CD4-positive, alpha-beta T cell treated with Interleukin-21 for 1 hour (primary cell): ENCODE data around the gene RNF224.
A peak's percentile ranks its signal among the peaks of the same experiment; 100 is the strongest.
"Not testable (repeated sequence)": the region's sequence is repeated elsewhere in the genome, so short reads cannot be mapped to it uniquely, and the experiment has no call there.

Experiments used
- DNase-seq: peaks from one replicate; pipeline ENCODE4 v3.0.0-alpha.2; 2020

RNF224 gene

DNA sequence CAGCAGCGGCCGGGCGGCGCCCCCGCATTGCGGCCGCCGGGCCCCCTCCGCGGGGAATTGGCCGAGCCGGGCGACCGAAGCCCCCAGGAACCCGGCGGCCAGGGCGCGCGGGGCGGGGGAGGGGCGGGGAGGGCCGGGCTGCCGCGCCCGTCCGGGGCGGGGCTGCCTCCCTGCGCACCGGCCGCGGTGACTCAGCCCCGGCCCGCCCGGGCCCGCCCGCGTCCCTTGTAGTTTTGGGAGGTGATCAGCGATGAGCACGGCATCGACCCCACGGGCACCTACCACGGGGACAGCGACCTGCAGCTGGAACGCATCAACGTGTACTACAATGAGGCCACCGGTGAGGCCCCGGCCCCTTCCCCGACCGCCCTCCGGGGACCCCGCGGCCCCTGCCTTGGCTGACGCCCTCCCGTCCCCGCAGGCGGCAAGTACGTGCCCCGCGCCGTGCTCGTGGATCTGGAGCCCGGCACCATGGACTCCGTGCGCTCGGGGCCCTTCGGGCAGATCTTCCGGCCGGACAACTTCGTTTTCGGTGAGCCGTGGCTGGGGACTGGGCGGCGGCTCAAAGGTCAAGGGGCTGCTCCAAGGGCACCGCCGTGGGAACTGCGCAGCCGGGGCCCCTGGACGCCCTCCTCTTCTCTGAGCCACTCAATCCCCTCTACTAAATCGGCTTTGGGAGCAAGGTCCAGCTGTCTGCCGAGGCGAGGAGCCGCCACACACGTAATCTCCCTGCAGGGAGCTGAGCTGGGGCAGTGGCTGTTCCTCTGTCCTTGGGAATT lies 14.4 kb downstream of the RNF224 start:
- DNase-seq = peak; percentile 65

DNA sequence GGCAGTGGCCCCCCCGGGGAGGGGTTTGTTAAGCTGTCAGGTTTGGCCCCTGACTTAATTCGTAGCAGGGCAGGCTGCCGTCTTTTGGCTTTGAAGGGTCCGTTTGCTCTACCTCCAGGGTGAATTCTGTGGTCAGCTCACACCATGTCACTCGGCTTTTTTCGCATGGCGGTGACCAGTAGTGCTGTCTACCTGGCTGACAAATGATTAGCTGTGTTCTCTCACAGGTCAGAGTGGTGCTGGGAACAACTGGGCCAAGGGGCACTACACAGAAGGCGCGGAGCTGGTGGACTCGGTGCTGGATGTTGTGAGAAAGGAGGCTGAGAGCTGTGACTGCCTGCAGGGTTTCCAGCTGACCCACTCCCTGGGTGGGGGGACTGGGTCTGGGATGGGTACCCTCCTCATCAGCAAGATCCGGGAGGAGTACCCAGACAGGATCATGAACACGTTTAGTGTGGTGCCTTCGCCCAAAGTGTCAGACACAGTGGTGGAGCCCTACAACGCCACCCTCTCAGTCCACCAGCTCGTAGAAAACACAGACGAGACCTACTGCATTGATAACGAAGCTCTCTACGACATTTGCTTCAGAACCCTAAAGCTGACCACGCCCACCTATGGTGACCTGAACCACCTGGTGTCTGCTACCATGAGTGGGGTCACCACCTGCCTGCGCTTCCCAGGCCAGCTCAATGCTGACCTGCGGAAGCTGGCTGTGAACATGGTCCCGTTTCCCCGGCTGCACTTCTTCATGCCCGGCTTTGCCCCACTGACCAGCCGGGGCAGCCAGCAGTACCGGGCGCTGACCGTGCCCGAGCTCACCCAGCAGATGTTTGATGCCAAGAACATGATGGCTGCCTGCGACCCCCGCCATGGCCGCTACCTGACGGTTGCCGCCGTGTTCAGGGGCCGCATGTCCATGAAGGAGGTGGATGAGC lies 15.2 kb downstream of the RNF224 start:
- DNase-seq = no peak

DNA sequence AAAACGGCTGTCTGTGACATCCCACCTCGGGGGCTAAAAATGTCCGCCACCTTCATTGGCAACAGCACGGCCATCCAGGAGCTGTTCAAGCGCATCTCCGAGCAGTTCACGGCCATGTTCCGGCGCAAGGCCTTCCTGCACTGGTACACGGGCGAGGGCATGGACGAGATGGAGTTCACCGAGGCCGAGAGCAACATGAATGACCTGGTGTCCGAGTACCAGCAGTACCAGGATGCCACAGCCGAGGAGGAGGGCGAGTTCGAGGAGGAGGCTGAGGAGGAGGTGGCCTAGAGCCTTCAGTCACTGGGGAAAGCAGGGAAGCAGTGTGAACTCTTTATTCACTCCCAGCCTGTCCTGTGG lies 15.9 kb downstream of the RNF224 start:
- DNase-seq = not testable (repeated sequence)

DNA sequence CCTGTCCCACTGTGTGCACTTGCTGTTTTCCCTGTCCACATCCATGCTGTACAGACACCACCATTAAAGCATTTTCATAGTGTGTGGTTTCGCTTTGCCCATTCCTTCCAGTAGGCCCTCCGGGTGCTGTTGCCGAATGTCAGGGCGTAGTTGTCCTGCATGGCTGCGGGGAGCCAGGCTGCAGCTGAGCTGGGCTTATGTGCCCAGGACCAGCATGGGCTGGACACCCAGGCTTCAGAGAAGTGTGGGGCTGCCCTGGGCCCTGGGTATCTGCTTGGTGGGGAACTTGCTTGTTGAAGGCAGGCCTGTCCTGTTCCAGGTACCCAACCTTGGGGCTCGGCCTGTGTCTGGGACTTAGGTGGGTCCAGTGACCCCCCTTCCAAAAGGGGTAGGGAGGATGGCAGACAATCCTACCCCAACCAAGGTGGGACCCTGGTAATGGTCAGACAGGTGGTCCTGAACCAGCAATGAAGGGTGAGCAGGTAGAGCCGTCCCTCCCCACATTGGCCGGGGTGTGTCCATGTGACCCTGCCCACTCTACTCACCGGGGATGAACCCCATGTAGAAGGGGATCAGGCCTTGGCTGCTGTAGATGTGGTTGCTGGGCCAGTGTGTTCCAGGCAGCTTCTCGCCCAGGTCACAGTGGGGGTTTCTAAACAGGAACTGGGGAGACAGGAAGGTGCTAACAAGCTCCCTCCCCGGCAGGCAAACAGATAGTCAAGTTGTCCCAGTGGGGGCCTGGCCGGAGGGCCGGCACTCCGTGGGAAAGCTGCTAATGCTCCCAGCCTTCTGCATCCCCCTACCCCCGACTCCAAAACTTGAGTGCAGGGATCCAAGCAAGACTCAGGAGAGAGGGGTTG lies 16.6 kb downstream of the RNF224 start:
- DNase-seq = no peak

DNA sequence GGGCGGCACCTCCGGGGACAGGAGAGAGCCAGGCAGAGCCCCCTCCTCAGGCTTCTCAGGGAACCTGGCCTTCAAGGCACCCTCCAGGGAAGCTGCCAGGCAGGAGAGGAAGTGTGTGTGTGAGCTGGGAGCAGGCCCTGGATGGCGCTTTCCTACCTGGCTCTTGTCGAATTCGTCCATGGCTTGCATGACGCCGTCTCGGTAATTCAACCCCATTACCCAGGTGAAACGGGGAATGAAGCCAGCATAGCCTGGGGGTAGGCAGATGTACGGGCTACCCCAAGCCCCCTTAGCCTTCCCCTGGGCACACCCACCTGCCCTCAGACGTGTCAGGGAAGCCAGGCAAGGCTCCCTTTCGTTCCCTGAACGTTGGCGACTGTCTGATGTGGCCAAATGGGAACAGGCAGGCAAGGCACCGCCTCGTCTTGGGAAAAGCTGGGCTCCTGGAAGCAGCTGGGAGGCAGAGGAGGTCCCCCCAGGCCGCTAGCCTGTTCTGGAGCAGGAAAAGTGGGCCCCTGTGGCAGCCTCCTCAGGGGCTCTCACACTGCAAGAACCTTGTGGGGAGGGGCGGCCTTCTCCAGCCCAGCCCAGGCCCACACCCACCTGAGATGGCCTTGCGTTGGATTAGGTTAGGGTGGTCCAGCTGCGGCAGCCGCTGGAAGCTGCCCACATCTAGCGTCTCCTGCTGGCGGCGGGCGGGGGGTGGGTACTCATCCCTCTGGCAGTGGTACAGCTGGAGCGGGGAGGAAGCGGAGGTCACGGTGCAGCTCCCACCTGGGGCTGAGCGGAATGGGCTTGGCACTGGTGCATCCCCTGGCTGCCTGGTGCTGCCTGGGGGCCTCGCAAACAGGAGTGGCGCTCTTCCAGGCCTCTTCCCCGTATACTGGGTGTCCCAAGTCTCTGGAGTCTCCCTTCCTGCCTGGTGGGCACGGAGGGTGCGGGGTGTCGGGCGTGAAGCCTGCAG lies 17.5 kb downstream of the RNF224 start:
- no peak for DNase-seq

DNA sequence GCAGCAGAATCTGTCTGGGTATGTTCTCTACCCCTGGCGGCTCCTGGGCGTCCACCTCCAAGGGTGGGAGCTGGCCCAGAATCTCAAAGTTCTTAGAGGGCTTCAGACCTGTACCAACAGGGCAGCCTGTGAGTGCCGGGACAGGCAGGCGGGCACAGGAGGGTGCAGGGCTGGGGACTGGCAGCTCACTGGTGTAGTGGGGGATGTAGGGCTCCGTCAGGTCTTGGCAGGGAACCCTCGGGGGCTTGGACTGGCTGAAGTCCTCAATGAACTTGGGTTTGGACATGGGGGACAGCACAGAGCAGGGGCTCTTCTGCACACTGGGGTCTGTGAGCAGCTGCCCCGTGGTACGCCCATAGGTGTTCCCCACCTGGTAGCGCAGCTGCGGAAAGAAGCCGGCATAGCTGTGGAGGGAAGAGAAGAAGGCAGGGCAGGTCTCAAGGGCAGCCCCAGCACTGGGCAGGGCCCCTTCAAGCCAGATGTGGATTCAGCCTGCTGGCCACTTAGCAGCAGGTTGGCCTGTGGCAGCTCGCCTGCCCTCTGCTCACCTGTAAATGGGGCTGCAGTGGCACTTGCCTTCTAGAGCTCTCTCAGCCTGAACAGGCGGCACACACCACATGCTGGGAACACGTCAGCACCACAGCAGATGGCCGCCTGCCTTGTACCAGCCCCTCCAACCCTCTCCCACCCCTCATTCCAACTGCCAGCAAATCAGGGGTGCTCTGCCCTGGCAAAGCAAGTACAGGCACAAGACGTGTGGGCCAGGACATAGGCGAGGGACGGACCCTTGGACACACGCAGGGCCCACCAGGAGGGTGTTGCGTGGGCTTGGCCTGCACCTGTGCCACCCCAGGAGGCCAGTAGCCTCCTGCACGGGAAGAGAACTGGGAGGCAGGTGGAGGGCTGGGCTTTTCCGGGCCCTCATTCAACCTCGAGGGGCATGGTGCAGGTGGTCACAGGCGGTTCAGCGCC lies 18.4 kb downstream of the RNF224 start:
- no peak for DNase-seq

DNA sequence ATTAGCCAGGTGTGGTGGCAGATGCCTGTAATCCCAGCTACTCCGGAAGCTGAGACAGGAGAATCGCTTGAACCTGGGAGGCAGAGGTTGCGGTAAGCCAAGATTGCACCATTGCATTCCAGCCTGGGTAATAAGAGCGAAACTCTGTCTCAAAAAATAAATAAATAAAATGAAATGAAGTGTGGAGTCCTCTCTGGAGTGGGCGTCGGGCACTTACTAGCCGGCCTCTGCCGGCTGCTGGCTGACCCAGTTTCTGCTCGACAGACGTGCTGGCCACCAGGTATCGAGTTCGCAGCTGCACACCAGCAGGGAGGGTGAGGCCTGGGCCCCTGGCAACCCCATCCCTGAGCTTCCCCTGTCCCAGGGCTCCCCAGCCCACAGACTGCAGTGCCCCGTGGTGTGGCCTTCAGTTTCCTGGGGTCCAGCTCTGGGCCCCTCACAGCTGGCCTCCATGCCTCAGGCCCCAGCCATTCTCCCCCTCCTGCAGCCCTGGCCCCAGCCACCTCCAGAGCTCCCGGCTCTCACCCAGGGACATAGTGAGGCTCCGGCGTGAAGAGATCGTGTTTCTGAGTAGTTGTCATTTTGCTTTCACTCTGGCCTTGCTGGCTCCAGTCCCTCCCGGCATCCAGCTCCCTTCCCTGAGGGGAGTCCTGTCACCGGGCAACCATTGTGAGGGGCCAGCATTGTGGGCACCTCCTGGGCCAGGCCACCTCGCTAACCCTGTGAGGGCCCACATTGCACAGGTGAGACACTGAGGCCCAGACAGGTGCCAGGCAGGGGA lies 20.0 kb downstream of the RNF224 start:
- DNase-seq = no peak

DNA sequence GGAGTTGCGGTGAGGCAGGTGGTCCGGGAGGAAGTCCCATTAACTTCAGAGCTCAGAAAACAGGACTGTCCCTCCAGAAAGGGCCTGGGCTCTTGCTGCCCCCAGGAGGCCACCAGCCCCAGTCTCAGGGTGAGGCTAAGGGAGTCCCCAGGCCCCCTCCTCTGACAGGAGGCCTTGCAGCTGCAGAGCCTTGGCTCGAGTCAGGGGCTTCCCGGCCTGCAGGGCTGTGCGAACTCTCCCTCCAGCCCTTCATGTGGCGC lies 20.5 kb downstream of the RNF224 start:
- no peak for DNase-seq

DNA sequence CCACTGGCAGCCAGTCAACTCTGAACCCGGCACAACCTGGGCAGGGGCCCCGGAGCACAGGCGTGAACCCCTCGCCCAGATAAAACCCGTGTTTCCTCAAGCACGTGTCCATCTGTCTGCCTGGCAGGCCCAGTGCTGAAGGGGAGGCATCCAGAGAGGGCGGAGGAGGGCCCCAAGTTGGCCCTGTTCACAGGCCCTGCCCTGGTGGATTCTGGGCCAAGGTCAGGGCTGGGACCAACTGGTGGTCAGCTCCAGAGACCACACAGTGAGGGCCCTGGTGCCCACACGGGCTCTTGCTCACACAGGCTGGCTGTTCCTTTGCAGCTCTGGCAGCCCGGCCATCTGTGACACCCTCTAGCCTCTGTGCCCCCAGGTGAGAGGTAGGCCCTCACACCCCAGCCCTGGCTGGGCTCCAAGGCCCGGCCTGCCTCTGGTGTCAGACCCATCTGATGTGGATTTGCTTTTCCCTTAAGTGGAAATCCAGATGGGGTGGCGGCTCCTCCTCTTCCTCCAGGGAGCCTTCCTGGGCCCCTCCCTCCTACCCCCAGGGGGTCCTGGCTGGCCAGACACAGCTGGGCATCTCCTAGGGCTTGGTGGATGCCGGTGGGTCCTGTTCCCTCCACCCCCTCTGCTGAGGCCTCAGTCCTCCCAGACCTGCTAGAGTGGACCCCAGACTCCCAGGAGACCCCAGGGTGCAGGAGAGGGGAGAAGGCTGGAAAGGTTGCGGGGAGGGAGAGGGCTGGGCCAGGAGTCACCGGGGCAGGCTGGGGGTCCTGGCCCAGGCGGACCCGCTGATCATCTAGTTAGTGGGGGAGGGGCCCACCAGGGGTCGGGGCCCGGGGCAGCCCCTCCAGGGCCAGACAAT lies 23.3 kb downstream of the RNF224 start:
- DNase-seq = no peak

DNA sequence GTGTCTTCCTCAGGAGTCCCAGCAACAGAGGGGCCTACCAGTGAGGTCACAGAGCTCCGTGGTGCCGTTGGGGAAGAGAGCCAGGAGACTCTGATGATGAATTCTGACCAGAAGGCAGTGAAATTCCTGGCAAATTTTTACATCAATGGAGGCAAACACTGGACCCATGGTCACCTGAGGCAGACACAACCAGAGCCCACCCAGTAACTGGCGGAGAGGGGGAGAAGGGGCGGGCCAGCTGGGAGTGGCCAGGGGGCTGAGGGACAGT lies 23.8 kb downstream of the RNF224 start, which contains the start of gene STPG3:
STPG3 (plus strand) TSS at position 93 of the 268 bp plus-strand sequence; CDS start at position 94, 1 bp downstream.
- no peak for DNase-seq

DNA sequence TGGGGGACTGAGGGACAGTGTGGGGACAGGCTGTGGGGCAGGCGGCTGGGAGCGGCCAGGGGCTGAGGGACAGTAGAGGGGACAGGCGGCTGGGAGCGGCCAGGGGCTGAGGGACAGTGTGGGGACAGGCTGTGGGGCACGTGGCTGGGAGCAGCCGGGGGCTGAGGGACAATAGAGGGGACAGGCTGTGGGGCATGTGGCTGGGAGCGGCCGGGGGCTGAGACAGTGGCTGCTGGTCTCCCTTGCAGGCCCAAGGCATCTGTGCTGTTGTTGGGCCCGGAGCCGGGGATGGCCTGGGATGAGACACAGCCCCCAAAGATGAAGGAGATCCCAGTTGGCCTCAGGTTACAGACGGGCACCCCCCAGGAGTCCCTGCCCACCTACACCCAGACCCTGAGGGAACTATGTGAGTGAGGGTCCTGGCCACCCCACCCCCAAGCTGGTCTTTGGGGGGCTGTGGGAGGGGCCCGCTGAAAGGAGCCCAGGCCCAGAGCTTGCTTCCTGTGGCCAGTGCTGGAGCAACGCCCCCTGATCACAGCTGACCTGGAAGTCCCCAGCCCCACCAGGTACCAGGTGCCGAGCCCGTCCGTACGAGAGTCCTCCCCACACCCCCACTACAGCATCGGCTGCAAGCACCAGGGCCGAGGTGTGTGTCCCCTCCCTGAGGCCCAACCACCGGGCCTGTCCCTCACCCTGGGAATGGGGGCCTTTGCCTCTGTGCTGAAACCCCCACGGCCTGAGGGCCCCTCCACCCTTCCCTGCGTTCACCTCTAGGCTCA lies 24.4 kb downstream of the RNF224 start:
- DNase-seq = no peak

DNA sequence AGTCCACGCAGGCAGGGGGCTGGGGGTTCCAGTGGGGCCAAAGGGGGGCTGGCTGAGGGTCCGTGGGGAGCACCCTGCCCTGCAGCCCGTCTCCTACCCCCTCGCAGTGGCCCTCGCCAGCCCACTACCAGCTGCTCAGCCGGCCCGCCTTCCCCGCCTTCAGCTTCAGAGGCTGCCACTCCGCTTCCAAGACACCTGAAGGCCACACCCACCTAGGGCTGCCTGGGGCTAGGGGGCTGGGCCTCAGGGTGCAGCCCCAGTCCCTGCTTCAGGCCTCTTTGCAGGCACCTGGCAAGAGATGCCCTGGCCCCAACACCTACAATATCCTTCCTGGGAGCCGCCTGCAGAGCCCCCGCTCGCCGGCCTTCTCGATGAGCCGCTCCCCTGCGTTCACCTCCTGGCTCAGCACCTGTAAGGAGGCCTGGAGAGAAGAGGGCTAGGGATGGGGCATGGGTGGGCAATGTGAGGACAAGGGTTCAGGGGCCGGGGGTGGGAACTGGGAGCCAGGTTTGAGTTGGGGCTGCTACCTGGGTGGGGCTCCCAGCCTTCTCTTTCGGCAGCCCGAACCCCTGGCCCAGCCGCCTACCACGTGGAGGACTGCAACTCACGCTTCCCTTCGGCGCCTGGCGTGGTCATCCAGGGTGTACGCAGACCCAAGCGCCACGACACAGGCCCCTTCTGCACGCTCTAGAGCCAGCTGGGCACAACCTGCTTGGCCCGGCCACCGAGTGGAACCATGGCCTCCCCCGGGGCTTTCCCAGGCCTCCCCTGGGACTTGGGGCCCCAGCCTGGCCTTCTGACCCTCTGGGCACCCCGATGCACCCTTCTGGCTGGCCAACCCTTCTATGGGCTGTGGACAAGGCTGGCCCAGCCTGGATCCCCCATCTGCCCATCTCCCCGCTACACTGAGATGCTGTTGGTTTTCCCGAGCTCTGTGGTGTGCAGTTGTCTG lies 25.5 kb downstream of the RNF224 start:
- no peak for DNase-seq

DNA sequence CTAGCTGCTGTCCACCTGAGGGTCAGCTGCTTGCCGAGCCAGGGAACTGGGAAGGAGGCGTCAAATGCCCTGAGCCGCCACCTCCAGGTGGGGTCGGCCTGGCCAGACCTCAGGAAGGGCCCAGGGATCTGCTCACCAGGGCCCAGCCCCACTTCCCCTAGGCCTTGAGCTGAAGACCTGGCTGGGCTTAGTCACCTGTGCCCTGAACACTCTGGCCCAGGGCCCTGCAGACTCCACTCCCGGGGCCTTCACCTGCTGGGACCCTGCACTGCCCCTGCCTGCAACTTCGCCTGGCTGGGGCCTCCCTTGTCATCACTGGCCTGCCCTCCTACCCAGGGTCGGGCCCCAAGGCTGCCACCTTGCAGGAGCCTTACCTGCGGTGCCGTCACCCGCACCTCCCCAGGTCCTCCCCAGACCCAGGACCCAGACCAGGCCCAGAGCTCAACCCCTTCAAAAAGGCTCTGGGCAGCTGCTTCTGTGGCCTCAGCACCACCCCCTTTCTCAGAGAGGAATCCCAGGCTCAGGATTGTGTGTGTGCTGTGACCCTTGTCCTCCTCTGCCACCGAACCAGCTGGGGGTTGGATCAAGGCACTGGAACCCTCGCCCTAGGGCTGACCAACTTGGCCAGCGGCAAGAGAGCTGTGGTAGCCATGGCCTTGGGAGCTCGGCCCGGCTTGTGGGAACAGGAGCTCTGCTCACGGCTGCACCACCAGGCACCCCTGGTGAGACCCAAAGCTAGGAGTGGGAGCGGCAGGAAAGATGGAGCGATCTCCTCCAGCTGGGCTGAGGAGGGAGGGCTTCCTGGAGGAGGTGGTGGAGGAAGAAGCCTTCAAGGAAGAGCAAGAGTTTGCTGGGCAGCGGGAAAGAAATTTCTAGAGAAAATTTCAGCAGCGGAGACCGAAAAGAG lies 26.7 kb downstream of the RNF224 start:
- no peak for DNase-seq

DNA sequence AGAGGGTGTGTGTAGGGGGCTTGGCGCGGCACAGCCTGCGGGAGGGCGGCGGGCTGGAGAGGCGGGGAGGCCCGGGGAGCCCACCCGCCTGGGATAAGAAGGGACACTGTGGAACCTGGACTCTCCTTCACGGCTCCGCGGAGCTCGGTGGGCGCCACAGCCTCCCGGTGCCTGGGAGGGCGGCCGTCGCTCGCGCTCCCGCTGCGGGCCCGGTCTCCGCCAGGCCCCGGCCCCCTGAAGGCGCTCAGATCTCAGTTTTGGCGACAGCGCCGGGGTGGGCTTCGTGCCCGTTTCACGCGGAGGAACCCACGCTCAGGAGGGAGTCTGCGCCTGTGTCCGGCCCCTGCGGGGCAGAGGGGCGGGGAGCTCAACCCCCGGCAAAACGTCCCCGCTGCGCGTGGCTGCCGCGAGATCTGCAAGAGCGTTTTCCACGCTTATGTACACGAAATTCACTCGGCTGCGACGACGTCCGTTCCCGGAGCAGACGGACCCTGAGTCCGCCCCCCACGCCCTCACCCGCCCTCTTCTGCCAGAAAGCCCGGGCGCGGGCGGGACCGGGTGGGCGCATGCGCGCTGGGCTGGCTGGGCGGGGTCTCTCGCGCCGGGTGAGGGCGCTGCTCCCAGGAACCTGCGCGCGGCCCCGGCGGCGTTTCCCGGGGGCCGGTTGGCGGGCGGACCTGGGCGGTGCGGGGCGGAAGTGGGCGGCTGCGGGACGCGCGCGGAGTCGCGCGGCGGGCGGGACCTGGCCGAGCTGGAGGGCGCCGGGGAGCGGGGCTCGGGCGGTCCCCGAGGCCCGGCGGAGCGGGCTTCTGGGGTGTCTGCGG lies 27.5 kb downstream of the RNF224 start, which contains the start of gene NELFB:
NELFB (plus strand) TSS at position 704 of the 824 bp plus-strand sequence.
- peak; percentile 95 for DNase-seq
